Neural progenitor cell (in vitro differentiated cells): ENCODE results near the gene SLC26A6. TPM values are rescaled to one million over a fixed set of nuclear protein-coding genes. Genes with fewer than 3 reads are reported as not detected.

Experiments
- DNase-seq: peaks from one replicate; pipeline ENCODE4 v3.0.0-alpha.2; 2016; ENCODE audit warnings: low spot score
- H2AFZ ChIP-seq: fragments of 200-600 bp; sonication (generic); replicated peaks from 2 replicates; pipeline ENCODE4 v1.6.1; 2016; ENCODE audit warnings: antibody characterized with exemption
- H3F3A ChIP-seq: fragments of 200-600 bp; sonication (generic); 2 replicates; pipeline ENCODE4 v1.6.1; 2016; ENCODE audit warnings: antibody characterized with exemption, low read depth
- H3K27ac ChIP-seq: fragments of 200-600 bp; sonication (generic); 2 replicates; pipeline ENCODE4 v1.5.1; 2016; ENCODE audit warnings: mild to moderate bottlenecking
- H3K27me3 ChIP-seq: fragments of 200-600 bp; sonication (generic); 2 replicates; pipeline ENCODE4 v1.6.1; 2016; ENCODE audit warnings: mild to moderate bottlenecking, moderate library complexity
- H3K36me3 ChIP-seq: fragments of 200-600 bp; sonication (generic); 2 replicates; pipeline ENCODE4 v1.5.1; 2016
- H3K4me1 ChIP-seq: fragments of 200-600 bp; sonication (generic); 2 replicates; pipeline ENCODE4 v1.6.1; 2016; ENCODE audit warnings: mixed run types
- H3K4me2 ChIP-seq: fragments of 200-600 bp; sonication (generic); 2 replicates; pipeline ENCODE4 v1.6.1; 2016
- H3K4me3 ChIP-seq: fragments of 200-600 bp; sonication (generic); 2 replicates; pipeline ENCODE4 v1.5.1; 2016
- H3K79me2 ChIP-seq: fragments of 200-600 bp; sonication (generic); 2 replicates; pipeline ENCODE4 v1.6.1; 2016; ENCODE audit warnings: low read depth
- H3K9ac ChIP-seq: fragments of 200-600 bp; sonication (generic); 2 replicates; pipeline ENCODE4 v1.6.1; 2016
- H3K9me3 ChIP-seq: fragments of 200-600 bp; sonication (generic); 2 replicates; pipeline ENCODE4 v1.5.1; 2016; ENCODE audit warnings: low read depth
- H4K20me1 ChIP-seq: fragments of 200-600 bp; sonication (generic); 2 replicates; pipeline ENCODE4 v1.6.1; 2016; ENCODE audit warnings: low read depth
- H3K27ac Mint-ChIP-seq: 3 replicates; pipeline ENCODE4 v1.8.0; 2021; ENCODE audit warnings: mixed read lengths
- H3K27me3 Mint-ChIP-seq: 2 replicates; pipeline ENCODE4 v1.8.0; 2022; ENCODE audit warnings: low read depth, mild to moderate bottlenecking, inconsistent platforms, moderate library complexity, mixed read lengths; ENCODE audit not compliant: insufficient read depth
- H3K36me3 Mint-ChIP-seq: 3 replicates; pipeline ENCODE4 v1.8.0; 2021; ENCODE audit warnings: mixed read lengths
- H3K4me1 Mint-ChIP-seq: 3 replicates; pipeline ENCODE4 v1.8.0; 2021; ENCODE audit warnings: mixed read lengths
- H3K4me3 Mint-ChIP-seq: 3 replicates; pipeline ENCODE4 v1.8.0; 2021; ENCODE audit warnings: mild to moderate bottlenecking, moderate library complexity, mixed read lengths
- H3K9me3 Mint-ChIP-seq: 3 replicates; pipeline ENCODE4 v1.8.0; 2020; ENCODE audit warnings: mixed read lengths
- EZH2 ChIP-seq: fragments of 200-600 bp; sonication (generic); IDR thresholded peaks from 2 replicates; pipeline ENCODE4 v1.6.1; 2017; ENCODE audit warnings: antibody characterized with exemption, mild to moderate bottlenecking, moderate library complexity
- EZH2phosphoT487 ChIP-seq: fragments of 200-600 bp; sonication (generic); IDR thresholded peaks from 2 replicates; pipeline ENCODE4 v1.6.1; 2017; ENCODE audit warnings: antibody characterized with exemption
- total RNA-seq: library from RNA; depleted of rRNA; stranded (reverse); fragments of >200 nt; gene quantifications from 2 replicates; pipeline ENCODE4 v1.2.3, GENCODE V29; 2015; ENCODE audit warnings: low replicate concordance
- TF ChIP-seq, protein P1 (sequence below): fragments of 200-600 bp; sonication (generic); IDR thresholded peaks from 2 replicates; pipeline ENCODE4 v1.5.1; 2017; ENCODE audit warnings: antibody characterized with exemption, mild to moderate bottlenecking

Gene SLC26A6
- total RNA-seq, 1 donor from 2014 or later, result 42.5 TPM

DNA sequence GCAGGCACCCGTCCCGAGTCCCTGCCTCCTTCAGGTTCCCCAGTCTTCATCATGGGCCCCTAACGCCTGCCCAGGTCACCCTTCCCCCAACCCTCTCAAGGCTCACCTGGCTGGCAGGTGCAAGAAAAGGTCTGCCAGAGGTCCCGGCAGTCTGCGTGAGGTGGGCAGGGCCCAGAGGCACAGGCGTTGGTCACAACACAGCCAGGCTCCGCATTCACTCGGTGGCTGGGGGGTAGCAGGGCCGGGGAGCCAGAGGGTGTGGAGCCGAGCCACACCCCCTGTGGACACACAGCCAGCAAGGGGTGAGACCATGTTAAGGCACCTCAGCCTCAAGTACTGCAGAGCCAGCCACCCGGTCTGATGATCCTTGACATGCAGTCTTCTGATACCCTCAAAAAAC, 16.5 kb upstream of the SLC26A6 start:
- Histone ChIP-seq H3F3A (peaks cover 18% of the 10 kb centered on the region), H3K36me3 (no peaks in the 10 kb centered on the region), H3K27ac (no peak overlapping the region), H2AFZ (no peak overlapping the region), H3K27me3 (peaks cover 8% of the 10 kb centered on the region), H3K9ac (no peak overlapping the region), H3K4me1 (peaks cover 9% of the 10 kb centered on the region), H3K9me3 (no peaks in the 10 kb centered on the region), H3K4me3 (no peak overlapping the region), H3K79me2 (no peaks in the 10 kb centered on the region), H4K20me1 (peaks cover 18% of the 10 kb centered on the region), H3K4me2 (no peak overlapping the region)
- TF ChIP-seq EZH2phosphoT487, result no peak
- TF ChIP-seq, protein P1, sequence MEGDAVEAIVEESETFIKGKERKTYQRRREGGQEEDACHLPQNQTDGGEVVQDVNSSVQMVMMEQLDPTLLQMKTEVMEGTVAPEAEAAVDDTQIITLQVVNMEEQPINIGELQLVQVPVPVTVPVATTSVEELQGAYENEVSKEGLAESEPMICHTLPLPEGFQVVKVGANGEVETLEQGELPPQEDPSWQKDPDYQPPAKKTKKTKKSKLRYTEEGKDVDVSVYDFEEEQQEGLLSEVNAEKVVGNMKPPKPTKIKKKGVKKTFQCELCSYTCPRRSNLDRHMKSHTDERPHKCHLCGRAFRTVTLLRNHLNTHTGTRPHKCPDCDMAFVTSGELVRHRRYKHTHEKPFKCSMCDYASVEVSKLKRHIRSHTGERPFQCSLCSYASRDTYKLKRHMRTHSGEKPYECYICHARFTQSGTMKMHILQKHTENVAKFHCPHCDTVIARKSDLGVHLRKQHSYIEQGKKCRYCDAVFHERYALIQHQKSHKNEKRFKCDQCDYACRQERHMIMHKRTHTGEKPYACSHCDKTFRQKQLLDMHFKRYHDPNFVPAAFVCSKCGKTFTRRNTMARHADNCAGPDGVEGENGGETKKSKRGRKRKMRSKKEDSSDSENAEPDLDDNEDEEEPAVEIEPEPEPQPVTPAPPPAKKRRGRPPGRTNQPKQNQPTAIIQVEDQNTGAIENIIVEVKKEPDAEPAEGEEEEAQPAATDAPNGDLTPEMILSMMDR, result no peak
- no peak for TF ChIP-seq EZH2
- H3K9me3 Mint-ChIP-seq, result no peaks in the 10 kb centered on the region
- peaks cover 22% of the 10 kb centered on the region for H3K36me3 Mint-ChIP-seq
- H3K4me1 Mint-ChIP-seq, result peaks cover 14% of the 10 kb centered on the region
- DNase-seq, result no peak
- H3K27ac Mint-ChIP-seq, result no peak overlapping the region
- peaks cover 7% of the 10 kb centered on the region for H3K27me3 Mint-ChIP-seq
- no peak overlapping the region for H3K4me3 Mint-ChIP-seq

DNA sequence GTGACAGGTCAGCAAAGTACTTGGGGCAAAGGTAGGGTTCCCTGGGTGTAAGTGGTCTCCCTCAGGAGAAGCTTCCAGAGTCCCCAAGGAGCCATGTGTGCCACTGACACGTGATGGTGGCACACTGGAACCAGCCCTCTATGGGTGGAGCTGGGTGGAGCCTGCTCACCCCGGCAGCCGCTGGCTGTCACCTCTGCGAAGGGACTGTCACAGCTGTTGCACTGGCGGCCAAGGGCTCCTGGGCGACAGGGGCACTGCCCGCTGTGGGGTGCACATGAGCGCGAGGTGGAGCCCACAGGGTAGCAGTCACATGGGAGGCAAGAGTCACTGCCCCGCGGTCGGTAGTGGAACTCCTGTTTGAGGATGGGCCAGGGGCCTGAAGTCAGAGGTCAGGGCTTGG, 15.5 kb upstream of the SLC26A6 start:
- H3K27ac Mint-ChIP-seq, result no peak overlapping the region
- no peak for DNase-seq

DNA sequence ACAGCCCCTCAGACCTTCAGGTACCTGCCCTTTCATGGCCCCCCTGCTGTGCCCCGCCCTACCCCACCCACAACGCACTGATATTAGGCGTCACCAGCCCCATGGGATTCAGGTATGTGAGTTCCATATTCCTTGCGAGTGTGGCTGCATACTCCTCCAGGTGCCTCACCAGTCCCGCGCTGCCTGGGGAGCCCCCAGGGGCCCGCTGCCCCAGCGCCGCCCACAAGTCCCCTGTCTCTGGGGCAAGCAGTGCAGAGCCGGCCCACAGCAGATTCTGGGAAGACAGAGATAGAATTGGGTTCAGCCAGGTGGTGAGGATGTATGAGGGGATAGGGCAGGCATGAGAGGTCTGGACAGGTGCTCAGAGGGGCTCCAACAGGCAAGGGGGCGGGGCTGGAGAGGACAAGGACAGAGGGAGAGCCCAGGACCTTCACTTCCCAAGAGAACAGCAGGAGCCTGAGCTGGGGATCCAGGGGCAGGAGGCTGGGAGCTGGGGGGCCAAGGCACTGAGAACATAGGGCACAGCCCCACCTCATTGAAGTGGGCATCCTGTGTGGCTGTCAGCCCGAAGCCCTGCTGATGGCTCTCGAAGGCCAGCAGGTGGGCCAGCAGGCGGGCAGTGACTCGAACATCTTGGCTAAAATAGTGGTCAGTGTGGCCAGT, 13.1 kb upstream of the SLC26A6 start:
- Histone ChIP-seq H3K4me3 (no peak overlapping the region), H2AFZ (no peak overlapping the region), H3K4me2 (no peak overlapping the region), H3K27me3 (no peaks in the 10 kb centered on the region), H4K20me1 (no peaks in the 10 kb centered on the region), H3F3A (no peaks in the 10 kb centered on the region), H3K36me3 (no peaks in the 10 kb centered on the region), H3K27ac (no peak overlapping the region), H3K4me1 (no peaks in the 10 kb centered on the region), H3K79me2 (no peaks in the 10 kb centered on the region), H3K9me3 (no peaks in the 10 kb centered on the region), H3K9ac (no peak overlapping the region)
- Mint-ChIP-seq H3K36me3 (peaks cover 11% of the 10 kb centered on the region), H3K9me3 (no peaks in the 10 kb centered on the region), H3K4me1 (peaks cover 6% of the 10 kb centered on the region), H3K27me3 (peaks cover 3% of the 10 kb centered on the region), H3K4me3 (no peak overlapping the region), H3K27ac (no peak overlapping the region)
- TF ChIP-seq EZH2phosphoT487 (no peak), EZH2 (no peak)
- TF ChIP-seq, protein P1, result no peak
- no peak for DNase-seq

More for the DNA sequence above, 15.5 kb upstream of the SLC26A6 start:
- Mint-ChIP-seq H3K4me3 (peak overlapping the region; percentile 66), H3K27me3 (peaks cover 7% of the 10 kb centered on the region), H3K36me3 (peaks cover 22% of the 10 kb centered on the region), H3K4me1 (peaks cover 14% of the 10 kb centered on the region), H3K9me3 (no peaks in the 10 kb centered on the region)
- Histone ChIP-seq H3K4me1 (peaks cover 5% of the 10 kb centered on the region), H3K9me3 (no peaks in the 10 kb centered on the region), H3K27ac (no peak overlapping the region), H4K20me1 (peaks cover 16% of the 10 kb centered on the region), H3K36me3 (no peaks in the 10 kb centered on the region), H3K4me3 (no peak overlapping the region), H3K9ac (no peak overlapping the region), H3K4me2 (no peak overlapping the region), H3K27me3 (peaks cover 8% of the 10 kb centered on the region), H2AFZ (no peak overlapping the region), H3K79me2 (no peaks in the 10 kb centered on the region), H3F3A (peaks cover 7% of the 10 kb centered on the region)
- TF ChIP-seq, protein P1, result no peak
- TF ChIP-seq EZH2 (no peak), EZH2phosphoT487 (no peak)
